ENCODE results near the gene AS3MT. TPM values are rescaled to one million over a fixed set of nuclear protein-coding genes. Genes with fewer than 3 reads are reported as not detected.

AS3MT gene
- total and polyA plus RNA-seq, 12 donors: 177 to 910 (median 303) TPM

GRCh38 chr10:102951316-102951715 lies 82.0 kb downstream of the AS3MT start:
- Histone ChIP-seq H3K36me3 (replicated peaks in 1 of 2) (no peaks in the 10 kb centered on the region), H3K27me3 (no peaks in the 10 kb centered on the region), H3K9me3 (replicated peaks in 1 of 3) (no peaks in the 10 kb centered on the region), H3K4me3 (no peak overlapping the region), H3K27ac (no peak overlapping the region), H3K4me1 (replicated peaks in 1 of 2) (peaks cover 13 to 23% of the 10 kb centered on the region in 2 donors)
- intact Hi-C loops (cut with DNase I): no loop called here
- TF ChIP-seq POLR2A (IDR thresholded peaks at IDR 0.05) (no peak), CTCF (IDR thresholded peaks at IDR 0.05) (no peak)
- WGBS, 4 donors: 61 to 95% (median 88%) methylated on average over 1 to 3 of the region's 3 CpGs
- no peak for DNase-seq

Small RNA genes within 50 kb of the gene (small RNA-seq; reads per million reads assigned to genes)
- gene AS3MT: 0 reads per million in 2 donors
- gene RF00026: 0 reads per million in 2 donors

Other genes starting within 250 kb of the AS3MT start
- 100 to 1,000 TPM in 7 of 9 donors, 10 to 100 TPM in 2; 21.6 to 175 (median 133) TPM for gene TRIM8, start 225.0 kb upstream of the AS3MT start, total RNA-seq
- gene TRIM8, start 225.0 kb upstream of the AS3MT start, polyA plus RNA-seq: 10 to 100 TPM; 45.0 to 57.6 (median 53.0) TPM
- 10 to 100 TPM in 4 of 9 donors, 1 to 10 TPM in 5; 4.8 to 13.2 (median 9.9) TPM for gene ARL3, start 155.1 kb upstream of the AS3MT start, total RNA-seq
- 10 to 100 TPM in 1 of 3 donors, 1 to 10 TPM in 2; 6.4 to 20.5 (median 7.6) TPM for gene ARL3, start 155.1 kb upstream of the AS3MT start, polyA plus RNA-seq
- gene SFXN2, start 154.8 kb upstream of the AS3MT start, total RNA-seq: 10 to 100 TPM in 2 of 9 donors, 1 to 10 TPM in 6, under 1 TPM in 1; 0.91 to 12.2 (median 6.7) TPM
- gene SFXN2, start 154.8 kb upstream of the AS3MT start, polyA plus RNA-seq: 1 to 10 TPM; 3.7 to 4.4 (median 4.1) TPM
- gene WBP1L, start 125.5 kb upstream of the AS3MT start, total RNA-seq: 100 to 1,000 TPM in 7 of 9 donors, 10 to 100 TPM in 2; 53.5 to 231 (median 118) TPM
- 10 to 100 TPM; 38.5 to 48.5 (median 46.7) TPM for gene WBP1L, start 125.5 kb upstream of the AS3MT start, polyA plus RNA-seq
- gene CYP17A1, start 32.1 kb upstream of the AS3MT start, total RNA-seq: over 10,000 TPM in 6 of 9 donors, 1,000 to 10,000 TPM in 3; 5,772 to 29,109 (median 18,025) TPM
- over 10,000 TPM in 2 of 3 donors, 1,000 to 10,000 TPM in 1; 2,313 to 37,742 (median 10,572) TPM for gene CYP17A1, start 32.1 kb upstream of the AS3MT start, polyA plus RNA-seq
- 100 to 1,000 TPM in 3 of 9 donors, 10 to 100 TPM in 6; 49.7 to 154 (median 73.8) TPM for gene BORCS7, start 15.2 kb upstream of the AS3MT start, total RNA-seq
- 10 to 100 TPM; 46.9 to 90.8 (median 63.1) TPM for gene BORCS7, start 15.2 kb upstream of the AS3MT start, polyA plus RNA-seq
- 10 to 100 TPM; 15.9 to 52.0 (median 40.7) TPM for gene CNNM2, start 48.8 kb downstream of the AS3MT start, total RNA-seq
- 10 to 100 TPM in 1 of 3 donors, 1 to 10 TPM in 2; 5.4 to 28.3 (median 8.3) TPM for gene CNNM2, start 48.8 kb downstream of the AS3MT start, polyA plus RNA-seq

Data from adrenal gland (tissue), 12 donors.